ENCODE measurements around the gene TMEM139.

The TMEM139 gene

DNA sequence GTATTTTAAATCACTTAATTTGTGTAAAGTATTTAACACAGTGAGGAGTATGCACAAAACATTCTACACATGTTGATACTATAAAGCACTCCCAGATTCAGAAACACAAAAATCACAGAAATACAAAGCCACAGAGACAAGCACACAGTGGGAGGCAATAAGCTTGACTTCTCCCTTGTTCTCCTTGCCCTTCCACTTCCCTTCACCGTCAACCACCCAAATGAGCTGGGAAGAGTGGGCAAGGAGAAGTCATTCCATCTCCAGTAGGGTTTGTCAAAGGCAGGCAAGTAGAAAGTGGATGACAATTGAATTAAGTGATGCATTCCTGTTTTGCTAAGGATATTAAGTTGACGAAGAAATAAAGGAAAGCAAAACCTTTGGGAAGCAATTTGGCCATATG, 4.2 kb upstream of the TMEM139 start:
- Histone ChIP-seq H3K4me1 (ENCODE audit: low read length) (no peaks in the 10 kb centered on the region), H3F3A (ENCODE audit: insufficient read depth, low read length) (no peaks in the 10 kb centered on the region), H3K4me2 (ENCODE audit: low read depth, low read length) (no peak overlapping the region), H3K9me3 (replicated peaks; ENCODE audit: insufficient read depth, low read length) (no peaks in the 10 kb centered on the region), H3K79me2 (ENCODE audit: low read length) (no peaks in the 10 kb centered on the region), H3K27ac (ENCODE audit: low read length) (no peak overlapping the region), H3K36me3 (replicated peaks; ENCODE audit: insufficient read depth, low read length) (no peaks in the 10 kb centered on the region), H3K9ac (ENCODE audit: low read length) (no peak overlapping the region), H3K9me2 (replicated peaks; ENCODE audit: insufficient read depth, low read length) (no peaks in the 10 kb centered on the region), H3K27me3 (replicated peaks; ENCODE audit: insufficient read depth, low read length) (no peaks in the 10 kb centered on the region), H3K4me3 (ENCODE audit: low read length) (no peak overlapping the region), H4K20me1 (ENCODE audit: insufficient read depth, low read length) (no peaks in the 10 kb centered on the region), H2AFZ (ENCODE audit: low read length) (no peak overlapping the region)
- TF ChIP-seq CTCF (IDR thresholded peaks at IDR 0.05; ENCODE audit: low read length): no peak
- TF ChIP-seq EZH2 (optimal IDR thresholded peaks at IDR 0.05; ENCODE audit: low read depth, low read length): no peak
- no peak for TF ChIP-seq EZH2phosphoT487 (IDR thresholded peaks at IDR 0.05; ENCODE audit: low read length)
- DNase-seq: no peak

DNA sequence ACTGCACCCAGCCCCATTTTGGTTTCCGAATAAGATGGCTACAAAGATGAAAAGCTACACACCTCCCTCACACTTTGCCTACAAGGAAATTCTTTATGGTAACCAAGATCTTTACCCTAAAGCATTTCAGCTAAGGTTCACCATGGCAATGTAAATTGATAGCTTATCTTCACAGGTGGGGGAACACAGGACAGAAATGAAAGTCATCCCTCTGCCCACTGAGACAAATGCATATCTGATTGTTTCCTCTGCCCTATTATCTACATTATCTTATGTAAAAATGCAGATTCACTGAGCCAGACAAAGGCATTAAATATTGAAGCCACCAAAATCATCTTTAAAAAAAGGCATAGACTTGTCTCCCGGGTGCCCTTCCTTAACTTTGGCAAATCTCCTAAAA, 3.2 kb upstream of the TMEM139 start:
- Histone ChIP-seq H3K79me2 (ENCODE audit: low read length) (no peaks in the 10 kb centered on the region), H3K4me3 (ENCODE audit: low read length) (no peak overlapping the region), H2AFZ (ENCODE audit: low read length) (no peak overlapping the region), H3K9ac (ENCODE audit: low read length) (no peak overlapping the region), H3K9me3 (replicated peaks; ENCODE audit: insufficient read depth, low read length) (no peaks in the 10 kb centered on the region), H3F3A (ENCODE audit: insufficient read depth, low read length) (no peaks in the 10 kb centered on the region), H3K4me1 (ENCODE audit: low read length) (no peaks in the 10 kb centered on the region), H3K9me2 (replicated peaks; ENCODE audit: insufficient read depth, low read length) (no peaks in the 10 kb centered on the region), H3K27ac (ENCODE audit: low read length) (no peak overlapping the region), H3K27me3 (replicated peaks; ENCODE audit: insufficient read depth, low read length) (no peaks in the 10 kb centered on the region), H4K20me1 (ENCODE audit: insufficient read depth, low read length) (no peaks in the 10 kb centered on the region), H3K4me2 (ENCODE audit: low read depth, low read length) (no peak overlapping the region), H3K36me3 (replicated peaks; ENCODE audit: insufficient read depth, low read length) (no peaks in the 10 kb centered on the region)
- TF ChIP-seq CTCF (IDR thresholded peaks at IDR 0.05; ENCODE audit: low read length) (no peak), EZH2phosphoT487 (IDR thresholded peaks at IDR 0.05; ENCODE audit: low read length) (no peak), EZH2 (optimal IDR thresholded peaks at IDR 0.05; ENCODE audit: low read depth, low read length) (no peak)
- DNase-seq: no peak

GRCh38 chr7:143282124-143282523, 2.6 kb upstream of the TMEM139 start:
- no peak for TF ChIP-seq CTCF (IDR thresholded peaks at IDR 0.05; ENCODE audit: low read length)
- TF ChIP-seq EZH2 (optimal IDR thresholded peaks at IDR 0.05; ENCODE audit: low read depth, low read length): no peak
- no peak for TF ChIP-seq EZH2phosphoT487 (IDR thresholded peaks at IDR 0.05; ENCODE audit: low read length)

More at GRCh38 chr7:143282124-143282523, 2.6 kb upstream of the TMEM139 start:
- Histone ChIP-seq H3K27ac (ENCODE audit: low read length) (no peak overlapping the region), H3K9me3 (replicated peaks; ENCODE audit: insufficient read depth, low read length) (no peaks in the 10 kb centered on the region), H3K9me2 (replicated peaks; ENCODE audit: insufficient read depth, low read length) (no peaks in the 10 kb centered on the region), H2AFZ (ENCODE audit: low read length) (no peak overlapping the region), H3F3A (ENCODE audit: insufficient read depth, low read length) (no peaks in the 10 kb centered on the region), H3K4me3 (ENCODE audit: low read length) (no peak overlapping the region), H3K36me3 (replicated peaks; ENCODE audit: insufficient read depth, low read length) (no peaks in the 10 kb centered on the region), H3K4me1 (ENCODE audit: low read length) (no peaks in the 10 kb centered on the region), H3K27me3 (replicated peaks; ENCODE audit: insufficient read depth, low read length) (no peaks in the 10 kb centered on the region), H3K4me2 (ENCODE audit: low read depth, low read length) (no peak overlapping the region), H3K9ac (ENCODE audit: low read length) (no peak overlapping the region), H3K79me2 (ENCODE audit: low read length) (no peaks in the 10 kb centered on the region), H4K20me1 (ENCODE audit: insufficient read depth, low read length) (no peaks in the 10 kb centered on the region)
- DNase-seq: no peak

Measured in MM.1S (cell line).